IMR-90 (cell line): Measurements from ENCODE around the gene PYGB. TPM values are rescaled to one million over a fixed set of nuclear protein-coding genes. Genes with fewer than 3 reads are reported as not detected.

Experiments used
- ATAC-seq: fragments of 200-7000 bp; cut with Tn5 transposase; 2 replicates; pipeline ENCODE4 v1.9.1; 2020; ENCODE audit warnings: low read depth, mild to moderate bottlenecking, moderate library complexity
- BruUV-seq: library from RNA; stranded (reverse); fragments of 400-500 nt; replicated peaks from 2 replicates; lab custom pipeline; 2021; lab: Mats Ljungman, UMichigan
- CTCF ChIA-PET: fragments of 300-600 bp; formaldehyde crosslinking; extraction: SDS; loops from one replicate; lab custom pipeline; 2021; ENCODE audit warnings: antibody characterized with exemption; lab: Yijun Ruan, JAX
- POLR2A ChIA-PET: fragments of 300-600 bp; sonication (Branson Sonifier 250); formaldehyde crosslinking; loops from one replicate; lab custom pipeline; 2022; ENCODE audit warnings: antibody characterized with exemption; ENCODE audit not compliant: unreplicated experiment; lab: Charles Lee
- DNase-seq: peaks from one replicate; pipeline ENCODE4 v3.0.0; 2013
- H2AFZ ChIP-seq: replicated peaks from 2 replicates; pipeline ENCODE3; 2013; ENCODE audit warnings: low read length, mild to moderate bottlenecking; ENCODE audit not compliant: poor library complexity
- H2AK5ac ChIP-seq: 2 replicates; pipeline ENCODE4 v1.6.1; 2013; ENCODE audit warnings: low read depth, low read length, inconsistent platforms
- H2AK9ac ChIP-seq: replicated peaks from 2 replicates; pipeline ENCODE3; 2013; ENCODE audit warnings: mild to moderate bottlenecking, low read depth, low read length, moderate library complexity; ENCODE audit not compliant: poor library complexity
- H2BK120ac ChIP-seq: 2 replicates; pipeline ENCODE4 v1.6.1; 2013; ENCODE audit warnings: low read depth, low read length, inconsistent platforms
- H2BK15ac ChIP-seq: 3 replicates; pipeline ENCODE4 v1.6.1; 2013; ENCODE audit warnings: low read depth, low read length, inconsistent platforms
- H2BK20ac ChIP-seq: 2 replicates; pipeline ENCODE4 v1.6.1; 2013; ENCODE audit warnings: low read depth, mild to moderate bottlenecking, inconsistent platforms, low read length, moderate library complexity
- H2BK5ac ChIP-seq: 2 replicates; pipeline ENCODE4 v1.6.1; 2013; ENCODE audit warnings: mild to moderate bottlenecking, low read depth, low read length, inconsistent platforms; ENCODE audit not compliant: poor library complexity, severe bottlenecking
- H3K14ac ChIP-seq: replicated peaks from 2 replicates; pipeline ENCODE4 v1.6.1; 2013; ENCODE audit warnings: low read depth, low read length, inconsistent platforms
- H3K18ac ChIP-seq: 2 replicates; pipeline ENCODE4 v1.6.1; 2013; ENCODE audit warnings: low read depth, low read length, control low read depth
- H3K23ac ChIP-seq: 2 replicates; pipeline ENCODE4 v1.6.1; 2013; ENCODE audit warnings: low read depth, low read length, inconsistent platforms
- H3K27ac ChIP-seq: 2 replicates; pipeline ENCODE4 v1.5.1; 2013; ENCODE audit warnings: mild to moderate bottlenecking, control low read depth, low read length; ENCODE audit not compliant: insufficient read depth
- H3K27me3 ChIP-seq: 2 replicates; pipeline ENCODE4 v1.6.1; 2013; ENCODE audit warnings: low read length; ENCODE audit not compliant: control insufficient read depth, insufficient read depth
- H3K36me3 ChIP-seq: 2 replicates; pipeline ENCODE4 v1.6.1; 2013; ENCODE audit warnings: low read length, mixed read lengths; ENCODE audit not compliant: control insufficient read depth, insufficient read depth
- H3K4ac ChIP-seq: 2 replicates; pipeline ENCODE4 v1.6.1; 2013; ENCODE audit warnings: low read depth, low read length, inconsistent platforms
- H3K4me1 ChIP-seq: 2 replicates; pipeline ENCODE4 v1.6.1; 2013; ENCODE audit warnings: low read length, mixed read lengths; ENCODE audit not compliant: control insufficient read depth, insufficient read depth
- H3K4me2 ChIP-seq: 2 replicates; pipeline ENCODE4 v1.6.1; 2013; ENCODE audit warnings: low read depth, mild to moderate bottlenecking, control low read depth, low read length, moderate library complexity
- H3K4me3 ChIP-seq: 2 replicates; pipeline ENCODE4 v1.5.1; 2013; ENCODE audit warnings: low read depth, mild to moderate bottlenecking, control low read depth, low read length, moderate library complexity; ENCODE audit not compliant: insufficient read depth
- H3K56ac ChIP-seq: 2 replicates; pipeline ENCODE4 v1.6.1; 2013; ENCODE audit warnings: low read length, inconsistent platforms; ENCODE audit not compliant: insufficient read depth; ENCODE audit errors: extremely low read depth
- H3K79me1 ChIP-seq, 2 experiments: 2 replicates each; pipeline ENCODE4 v1.6.1; 2013; ENCODE audit warnings: low read length in 2 of 2, inconsistent platforms in 1 of 2, low read depth in 1 of 2
- H3K9ac ChIP-seq: 2 replicates; pipeline ENCODE4 v1.6.1; 2013; ENCODE audit warnings: low read depth, low read length, control low read depth
- H3K9me1 ChIP-seq: 2 replicates; pipeline ENCODE4 v1.6.1; 2013; ENCODE audit warnings: low read length, inconsistent platforms; ENCODE audit not compliant: insufficient read depth
- H3K9me3 ChIP-seq: 2 replicates; pipeline ENCODE4 v1.6.1; 2013; ENCODE audit warnings: low read length; ENCODE audit not compliant: control insufficient read depth, insufficient read depth
- H4K20me1 ChIP-seq: 2 replicates; pipeline ENCODE4 v1.6.1; 2013; ENCODE audit warnings: low read length, inconsistent platforms; ENCODE audit not compliant: insufficient read depth
- H4K5ac ChIP-seq: 2 replicates; pipeline ENCODE4 v1.6.1; 2013; ENCODE audit warnings: mild to moderate bottlenecking, low read depth, low read length, control low read depth
- H4K8ac ChIP-seq, 2 experiments: 2 replicates each; pipeline ENCODE4 v1.6.1; 2013; ENCODE audit warnings: low read depth in 2 of 2, low read length in 2 of 2, control low read depth in 1 of 2, inconsistent platforms in 1 of 2
- H4K91ac ChIP-seq: 2 replicates; pipeline ENCODE4 v1.6.1; 2013; ENCODE audit warnings: low read depth, low read length, inconsistent platforms; ENCODE audit not compliant: insufficient read depth
- MAFK ChIP-seq: IDR thresholded peaks from 2 replicates; pipeline ENCODE4 v1.6.1; 2012; ENCODE audit warnings: low read depth, low read length, improper control_type of control experiment
- WGBS, 2 experiments: methylation state at CpG; one replicate each; pipeline versions ENCODE4 v1.1.5 to v1.1.7; 2013; ENCODE audit warnings: missing lambda C conversion rate in 2 of 2; ENCODE audit not compliant: insufficient read length in 1 of 2; ENCODE audit errors: extremely low coverage in 2 of 2; 5-methylcytosine and 5-hydroxymethylcytosine counted together
- dilution Hi-C: fragments of 300-500 bp; cut with HindIII; formaldehyde crosslinking; loops from one replicate; pipeline ENCODE4 v1.14.3; 2018; ENCODE audit warnings: low sequenced_read_pairs; ENCODE audit not compliant: unreplicated experiment
- in situ Hi-C: fragments of 300-500 bp; cut with MboI; formaldehyde crosslinking; loops from 3 replicates; pipeline ENCODE4 v1.14.3; 2019; ENCODE audit warnings: low sequenced_read_pairs, inconsistent platforms, mixed read lengths
- intact Hi-C: fragments of 100-400 bp; cut with micrococcal nuclease; formaldehyde crosslinking; loops from 2 replicates; pipeline ENCODE4 v1.10.0; 2022
- polyA plus RNA-seq, 3 experiments: library from polyadenylated mRNA; depleted of rRNA; stranded (reverse); fragments of >200 nt; gene quantifications; 2 replicates each; pipeline ENCODE4 v1.2.3, GENCODE V29; 2012; ENCODE audit warnings: low replicate concordance in 1 of 3
- total RNA-seq: library from RNA; depleted of rRNA; stranded (reverse); fragments of >200 nt; gene quantifications from 2 replicates; pipeline ENCODE4 v1.2.3, GENCODE V29; 2012
- TF ChIP-seq, protein P1 (sequence below): conservative IDR thresholded peaks from 2 replicates; pipeline ENCODE4 v1.5.1; 2012; ENCODE audit warnings: mild to moderate bottlenecking, low read depth, low read length, improper control_type of control experiment

The PYGB gene
- total and polyA plus RNA-seq, 2 of the 4 experiments (the other 2 are of a cell fraction) = 72.4 to 83.1 TPM

DNA sequence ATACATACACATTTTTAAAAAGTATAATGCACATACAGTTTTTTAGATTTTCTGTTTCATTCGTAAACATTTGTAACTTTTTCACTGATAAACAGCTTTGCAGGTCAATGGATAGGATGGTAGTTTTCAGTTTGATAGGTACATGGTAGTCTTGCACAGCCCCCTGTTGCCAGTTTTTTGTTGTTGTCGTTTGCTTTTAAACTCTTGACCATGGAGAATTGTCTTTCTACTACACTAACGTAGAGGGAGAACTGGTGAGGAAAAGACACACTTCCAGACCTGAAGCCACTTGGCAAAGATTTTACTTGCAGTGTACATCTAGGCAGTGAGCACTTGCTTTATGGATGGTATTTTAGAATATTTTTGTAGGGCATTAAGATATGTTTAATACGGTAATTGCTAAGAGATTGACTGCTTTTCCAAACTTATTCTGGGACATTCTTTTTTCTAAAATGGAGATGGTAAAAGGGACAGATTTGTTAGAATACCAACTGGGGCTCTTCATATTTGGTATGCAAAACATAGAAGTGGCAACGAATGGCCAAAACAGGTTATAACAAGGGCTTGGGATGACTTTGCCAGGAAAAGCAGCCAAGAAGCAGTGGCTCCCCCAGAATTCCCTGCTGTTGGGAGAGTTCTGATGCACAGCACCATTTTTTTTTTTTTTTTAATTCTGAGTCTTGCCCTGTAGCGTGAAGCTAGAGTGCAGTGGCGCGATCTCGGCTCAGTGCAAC lies 1.5 kb downstream of the PYGB start:
- H3K9me3 ChIP-seq = no peaks in the 10 kb centered on the region
- peaks cover 13% of the 10 kb centered on the region for H3K4me1 ChIP-seq
- no peak overlapping the region for H4K5ac ChIP-seq
- H3K23ac ChIP-seq = peak overlapping the region; percentile 72; the same call in 1 of the 2 replicates
- ChIA-PET POLR2A (no interaction called here), CTCF (no interaction called here)
- H3K27ac ChIP-seq = no peak overlapping the region
- peak overlapping the region; percentile 30; the same call in 1 of the 2 replicates for H3K4ac ChIP-seq
- H3K14ac ChIP-seq = peak overlapping the region; percentile 74; the same call in 1 of the 2 replicates
- WGBS, 2 experiments = 20% methylated on average over 1 of the region's 9 CpGs; no CpG with 5 or more reads in 1 of the 2 experiments
- intact Hi-C loops (loop anchor here (2.0 to 5.0 kb wide), 5 partner anchors 27 to 255 kb away; partner anchors contain the start of gene ENTPD6), dilution Hi-C loops (no loop called here), in situ Hi-C loops (no loop called here)
- peak overlapping the region; percentile 81 for H3K4me3 ChIP-seq
- peak; percentile 15 for DNase-seq
- 0 out of 2 replicates have a peak overlapping the region, but pooled peaks have one; percentile 27 for H3K56ac ChIP-seq
- H2AK9ac ChIP-seq = peak overlapping the region; percentile 48
- no peak overlapping the region for H2BK120ac ChIP-seq
- no peak for ATAC-seq
- TF ChIP-seq, protein P1, sequence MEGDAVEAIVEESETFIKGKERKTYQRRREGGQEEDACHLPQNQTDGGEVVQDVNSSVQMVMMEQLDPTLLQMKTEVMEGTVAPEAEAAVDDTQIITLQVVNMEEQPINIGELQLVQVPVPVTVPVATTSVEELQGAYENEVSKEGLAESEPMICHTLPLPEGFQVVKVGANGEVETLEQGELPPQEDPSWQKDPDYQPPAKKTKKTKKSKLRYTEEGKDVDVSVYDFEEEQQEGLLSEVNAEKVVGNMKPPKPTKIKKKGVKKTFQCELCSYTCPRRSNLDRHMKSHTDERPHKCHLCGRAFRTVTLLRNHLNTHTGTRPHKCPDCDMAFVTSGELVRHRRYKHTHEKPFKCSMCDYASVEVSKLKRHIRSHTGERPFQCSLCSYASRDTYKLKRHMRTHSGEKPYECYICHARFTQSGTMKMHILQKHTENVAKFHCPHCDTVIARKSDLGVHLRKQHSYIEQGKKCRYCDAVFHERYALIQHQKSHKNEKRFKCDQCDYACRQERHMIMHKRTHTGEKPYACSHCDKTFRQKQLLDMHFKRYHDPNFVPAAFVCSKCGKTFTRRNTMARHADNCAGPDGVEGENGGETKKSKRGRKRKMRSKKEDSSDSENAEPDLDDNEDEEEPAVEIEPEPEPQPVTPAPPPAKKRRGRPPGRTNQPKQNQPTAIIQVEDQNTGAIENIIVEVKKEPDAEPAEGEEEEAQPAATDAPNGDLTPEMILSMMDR = peak; percentile 18; the same call in 1 of the 2 replicates
- no peak for TF ChIP-seq MAFK
- no peak overlapping the region for H2AFZ ChIP-seq
- H4K8ac ChIP-seq = peak overlapping the region in 1 of 2 experiments; percentile 49; a peak in 1 of 4 replicates
- peak overlapping the region; percentile 81; the same call in 1 of the 2 replicates for H3K9ac ChIP-seq
- no peak overlapping the region for H4K91ac ChIP-seq
- H3K9me1 ChIP-seq = peaks cover 29% of the 10 kb centered on the region
- peak overlapping the region; percentile 53 for H2BK5ac ChIP-seq
- peaks cover 51% of the 10 kb centered on the region for H4K20me1 ChIP-seq
- no peak overlapping the region for H2AK5ac ChIP-seq
- no peak overlapping the region for H2BK20ac ChIP-seq
- H3K18ac ChIP-seq = no peak overlapping the region
- peaks cover 8 to 61% of the 10 kb centered on the region in 2 experiments for H3K79me1 ChIP-seq
- H3K4me2 ChIP-seq = peak overlapping the region; percentile 91
- H3K27me3 ChIP-seq = no peaks in the 10 kb centered on the region
- TSS peak; percentile 56 for BruUV-seq
- no peak overlapping the region for H2BK15ac ChIP-seq
- H3K36me3 ChIP-seq = peaks cover 5% of the 10 kb centered on the region; the same call in 1 of the 2 replicates
